GM18507 (cell line): ENCODE measurements around the gene DPY19L1.
"Not testable (repeated sequence)": the region's sequence is repeated elsewhere in the genome, so short reads cannot be mapped to it uniquely, and the experiment has no call there.

Experiments
- DNase-seq: peaks from one replicate; pipeline ENCODE4 v3.0.0; 2011; ENCODE audit warnings: low read depth; ENCODE audit not compliant: insufficient read length; ENCODE audit errors: extremely low spot score
- FAIRE-seq: peaks from 2 replicates; lab custom pipeline; 2011; peaks lifted over from hg19 to GRCh38; lab: Jason Lieb, UNC

Gene DPY19L1

DNA sequence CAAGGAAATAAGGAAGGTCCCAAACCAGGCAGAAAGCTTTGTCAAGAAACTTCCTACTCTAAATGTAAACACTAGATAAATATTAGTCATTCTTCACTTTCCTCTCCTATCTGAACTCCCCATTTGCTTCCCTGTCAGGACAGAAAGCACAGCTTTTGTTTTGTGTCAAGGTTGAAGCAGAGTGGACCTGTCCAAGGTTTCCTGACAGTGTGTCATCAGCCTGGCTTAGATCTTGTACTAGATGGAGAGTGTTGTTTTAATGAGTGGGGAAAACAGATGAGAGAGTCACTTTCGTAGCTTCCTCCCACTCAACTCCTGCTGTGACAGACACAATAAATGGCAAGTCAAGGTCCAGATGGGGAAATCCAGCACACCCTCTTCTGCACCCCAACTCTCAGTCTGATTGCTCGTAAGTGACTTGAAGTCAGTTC lies 101.5 kb downstream of the DPY19L1 start:
- not testable (repeated sequence) for DNase-seq
- FAIRE-seq = peak; percentile 72

GRCh38 chr7:34931739-34932138 lies 105.5 kb downstream of the DPY19L1 start:
- DNase-seq (no peak), FAIRE-seq (no peak)

DNA sequence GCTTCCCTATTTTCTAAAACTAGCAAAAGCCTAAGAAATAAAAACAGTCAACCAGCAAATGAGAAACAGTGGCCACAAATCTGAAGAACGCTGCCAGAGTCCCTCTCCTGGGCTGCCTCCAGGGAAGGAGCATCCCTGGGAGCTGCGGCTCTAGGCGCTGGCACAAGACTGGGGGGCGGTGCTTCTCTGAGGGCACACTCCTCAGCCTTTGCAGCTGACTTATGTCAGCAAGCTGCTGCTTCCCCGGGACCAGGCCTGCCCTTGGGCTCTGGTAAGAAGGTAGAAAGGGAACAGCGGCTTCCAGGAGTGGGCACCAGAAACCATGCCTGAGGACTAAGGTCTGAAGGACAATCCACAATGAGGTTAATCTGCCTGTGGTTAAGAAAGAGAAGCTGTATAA lies 107.5 kb downstream of the DPY19L1 start:
- DNase-seq, FAIRE-seq: not testable (repeated sequence)

DNA sequence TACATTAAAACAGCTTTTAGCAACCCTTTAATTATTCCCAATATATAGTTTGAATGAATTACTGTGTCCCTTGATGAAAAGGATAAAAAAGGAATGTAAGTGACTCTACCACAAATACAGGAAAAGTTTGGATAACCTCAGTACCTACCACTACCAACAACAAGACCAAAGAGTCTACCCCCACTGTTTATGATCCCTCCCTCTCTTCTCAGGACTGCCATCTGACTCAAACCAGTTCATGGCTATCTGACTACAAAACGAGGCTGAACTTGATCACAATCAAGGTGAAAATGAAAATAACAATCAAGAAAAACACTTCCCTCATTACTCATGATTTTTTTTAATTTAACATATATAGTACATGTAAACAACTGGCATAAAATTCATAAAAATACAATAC lies 108.7 kb downstream of the DPY19L1 start:
- no peak for FAIRE-seq
- DNase-seq = no peak

GRCh38 chr7:34928052-34928451 lies 109.2 kb downstream of the DPY19L1 start:
- peak; percentile 55 for FAIRE-seq
- DNase-seq = no peak

- DNase-seq, FAIRE-seq: not testable (repeated sequence)
These were observed 116.8 kb downstream of the DPY19L1 start for GRCh38 chr7:34920470-34920869.

DNA sequence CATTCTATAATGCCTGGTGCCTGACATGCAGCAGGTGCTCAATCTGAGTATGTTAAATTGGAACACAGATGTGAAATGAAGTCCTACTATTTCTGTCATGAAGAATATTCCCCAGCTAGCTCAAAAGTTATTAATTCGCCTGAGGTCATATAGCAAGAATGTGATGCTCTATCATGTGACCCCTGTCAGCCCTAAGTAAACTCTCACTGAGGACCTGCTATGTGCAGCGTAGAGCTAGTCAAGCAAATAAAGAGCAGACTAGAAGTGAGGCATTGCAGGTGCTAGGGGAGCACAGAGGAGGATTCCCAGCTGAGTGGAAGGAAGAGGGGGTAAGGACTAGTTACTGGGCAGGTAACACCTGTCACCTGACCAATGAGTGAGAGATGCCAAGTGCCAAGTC lies 118.2 kb downstream of the DPY19L1 start:
- DNase-seq, FAIRE-seq: not testable (repeated sequence)

GRCh38 chr7:34918198-34918861 lies 119.0 kb downstream of the DPY19L1 start:
- not testable (repeated sequence) for DNase-seq
- peak; percentile 38 for FAIRE-seq

GRCh38 chr7:34917515-34917914 lies 119.8 kb downstream of the DPY19L1 start:
- not testable (repeated sequence) for DNase-seq, FAIRE-seq

GRCh38 chr7:34916267-34916666 lies 121.0 kb downstream of the DPY19L1 start:
- no peak for DNase-seq
- FAIRE-seq = no peak

- no peak for DNase-seq
- FAIRE-seq = no peak
These were observed 125.0 kb downstream of the DPY19L1 start for GRCh38 chr7:34912236-34912635.

- FAIRE-seq, DNase-seq: not testable (repeated sequence)
These were observed 130.9 kb downstream of the DPY19L1 start for GRCh38 chr7:34906266-34906850.

DNA sequence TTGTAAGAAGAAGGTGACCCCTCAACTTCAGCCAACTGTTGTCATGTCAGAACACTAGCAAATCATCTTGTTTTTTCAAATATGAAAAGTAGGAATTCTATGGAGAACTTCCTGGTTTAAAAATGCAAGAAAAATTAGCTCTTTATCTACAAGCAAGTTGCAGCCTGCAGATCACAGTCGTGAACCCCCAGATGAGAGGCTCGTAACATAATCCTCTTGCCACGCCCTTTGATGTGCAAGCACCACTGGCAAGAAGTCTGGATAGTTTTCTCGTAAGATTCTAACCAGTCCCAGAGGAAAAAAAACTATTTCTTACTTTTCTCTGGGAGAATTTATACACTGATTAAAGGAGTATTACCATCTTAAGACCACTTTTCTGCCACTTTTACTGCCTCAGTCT lies 132.3 kb downstream of the DPY19L1 start:
- DNase-seq = no peak
- no peak for FAIRE-seq

GRCh38 chr7:34903921-34904320 lies 133.4 kb downstream of the DPY19L1 start:
- DNase-seq = not testable (repeated sequence)
- FAIRE-seq = peak; percentile 36

GRCh38 chr7:34902182-34902581 lies 135.1 kb downstream of the DPY19L1 start:
- DNase-seq (no peak), FAIRE-seq (no peak)

DNA sequence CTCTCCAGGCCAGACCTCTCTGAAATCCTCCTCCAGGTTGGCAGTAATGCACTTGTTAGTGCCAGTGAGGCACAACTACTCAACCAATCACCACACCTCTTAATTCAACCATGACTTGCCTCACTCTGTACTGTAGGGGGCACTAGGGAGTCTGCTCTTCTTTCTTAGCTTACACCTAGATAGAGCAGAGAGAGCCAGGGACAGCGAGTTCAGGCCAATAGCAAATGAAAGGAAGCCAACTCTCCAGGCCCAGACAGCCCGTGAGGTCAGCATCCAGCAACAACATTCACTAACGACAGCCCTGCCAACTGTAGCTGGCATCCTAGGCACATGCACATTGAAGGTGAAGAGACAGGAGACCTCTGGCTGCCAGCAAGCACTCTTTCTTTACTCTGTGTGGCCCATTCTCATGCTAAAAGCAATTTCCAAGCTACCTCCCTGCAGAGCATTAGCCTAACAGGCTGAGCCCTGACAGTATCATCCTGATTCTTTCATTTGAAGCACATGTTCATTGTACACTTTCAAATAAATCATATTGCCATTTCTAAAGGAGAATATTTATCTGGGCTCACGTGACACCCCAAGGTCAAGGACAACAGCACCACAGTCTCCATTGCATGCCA lies 136.3 kb downstream of the DPY19L1 start:
- FAIRE-seq (no peak), DNase-seq (peak; percentile 2)

DNA sequence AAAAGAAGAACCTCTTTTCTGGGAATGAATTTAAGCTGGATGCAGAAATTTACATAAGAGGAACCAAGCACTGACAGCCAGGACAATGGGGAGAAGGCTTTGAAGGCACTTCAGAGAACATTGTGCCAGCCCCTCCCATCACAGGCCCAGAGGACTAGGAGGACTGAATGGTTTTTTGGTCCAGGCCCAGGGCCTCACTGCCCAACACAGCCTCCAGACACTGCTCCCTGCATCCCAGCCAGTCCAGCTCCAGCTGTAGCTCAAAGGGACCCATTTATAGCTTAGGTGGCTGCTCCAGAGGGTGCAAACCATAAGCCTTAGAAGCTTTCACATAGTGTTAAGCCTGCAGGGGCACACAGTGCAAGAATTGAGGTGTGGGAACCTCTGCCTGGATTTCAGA lies 142.1 kb downstream of the DPY19L1 start:
- DNase-seq = no peak
- no peak for FAIRE-seq

- no peak for FAIRE-seq
- DNase-seq = no peak
These were observed 147.3 kb downstream of the DPY19L1 start for GRCh38 chr7:34889951-34890350.

DNA sequence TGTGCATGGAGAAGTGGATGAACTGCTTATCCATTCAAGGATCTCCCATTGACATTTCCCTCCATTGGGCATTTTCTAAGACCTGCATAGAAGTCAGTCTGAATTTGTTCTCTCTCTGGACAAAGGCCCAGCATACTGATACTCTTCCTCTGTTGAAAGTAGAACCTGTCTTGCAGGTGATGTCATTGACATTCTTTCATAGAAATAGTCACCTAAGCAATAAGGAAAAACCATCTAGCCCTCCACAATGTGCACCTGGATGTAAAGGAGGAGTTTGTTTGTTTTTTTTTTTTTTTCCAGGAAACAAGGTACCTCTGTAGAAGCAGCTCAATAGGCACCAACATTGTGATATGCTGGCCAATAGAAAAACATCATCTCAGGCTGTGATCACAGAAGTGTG lies 150.4 kb downstream of the DPY19L1 start:
- FAIRE-seq = no peak
- DNase-seq = no peak

GRCh38 chr7:34883855-34884254 lies 153.4 kb downstream of the DPY19L1 start:
- FAIRE-seq, DNase-seq: not testable (repeated sequence)

DNA sequence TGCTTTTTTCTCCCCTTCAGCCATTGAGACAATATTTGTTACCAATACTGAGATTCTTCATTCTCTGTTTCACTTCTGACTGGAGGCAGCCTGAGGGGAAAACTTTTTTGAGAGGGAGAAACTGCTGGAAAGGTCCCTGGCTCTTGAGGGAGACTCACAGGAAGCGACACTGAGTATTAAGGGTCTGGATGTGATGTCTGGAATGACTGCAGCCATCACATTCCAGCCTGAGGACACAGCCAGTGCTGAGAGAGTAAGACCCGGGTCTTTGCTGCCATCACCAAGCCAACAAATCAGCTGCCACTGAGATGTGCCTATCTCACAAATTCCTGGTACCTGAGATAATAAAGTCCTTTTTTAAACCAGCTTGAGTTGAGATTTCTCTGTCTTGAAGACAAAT lies 157.4 kb downstream of the DPY19L1 start:
- DNase-seq (no peak), FAIRE-seq (no peak)
